ENCODE results near the gene CA12. TPM values are rescaled to one million over a fixed set of nuclear protein-coding genes. Genes with fewer than 3 reads are reported as not detected.
A peak's percentile ranks its signal among the peaks of the same experiment; 100 is the strongest.

CA12 gene
- total and polyA plus RNA-seq, 9 of the 15 experiments (the other 6 are each of a cell fraction or from before 2014, with no cell fraction given): 0.01 to 0.78 (median 0.15) TPM; not detected in 1

- TF ChIP-seq NR0B1 (IDR thresholded peaks at IDR 0.05; ENCODE audit: partially characterized antibody) (no peak), TFAP4 (CRISPR knock-in tag; IDR thresholded peaks at IDR 0.05; ENCODE audit: borderline replicate concordance) (no peak), ZBTB26 (CRISPR knock-in tag; IDR thresholded peaks at IDR 0.05) (no peak; the same call in 1 of the 2 replicates), ZBTB49 (CRISPR knock-in tag; IDR thresholded peaks at IDR 0.05; ENCODE audit: borderline replicate concordance) (no peak), ZFPM2 (CRISPR knock-in tag; IDR thresholded peaks at IDR 0.05) (no peak), SRSF3 (IDR thresholded peaks at IDR 0.05; ENCODE audit: insufficient read depth, low read length) (no peak), CC2D1A (IDR thresholded peaks at IDR 0.05) (no peak), YBX1 (IDR thresholded peaks at IDR 0.05) (no peak), ZNF507 (tag; conservative IDR thresholded peaks at IDR 0.05) (no peak), ZMIZ1 (IDR thresholded peaks at IDR 0.05; ENCODE audit: low read depth in 2 of 2, low read length in 2 of 2) (no peak), TGIF2 (CRISPR knock-in tag; IDR thresholded peaks at IDR 0.05) (no peak), MYC (IDR thresholded peaks at IDR 0.05; ENCODE audit: low read depth, low read length) (peak; percentile 82; the same call in 1 of the 2 replicates), MYC (CRISPR knock-in tag; IDR thresholded peaks at IDR 0.05; ENCODE audit: borderline replicate concordance, low read depth) (peak; percentile 62; the same call in 1 of the 2 replicates), JUN (IDR thresholded peaks at IDR 0.05; ENCODE audit: borderline replicate concordance, low read depth, low read length) (peak; percentile 97), JUN (CRISPR knock-in tag; IDR thresholded peaks at IDR 0.05; ENCODE audit: borderline replicate concordance) (no peak), TAF7 (tag; IDR thresholded peaks at IDR 0.05) (no peak; the same call in 1 of the 2 replicates), PURB (CRISPR knock-in tag; IDR thresholded peaks at IDR 0.05; ENCODE audit: low read depth) (no peak), HNRNPLL (IDR thresholded peaks at IDR 0.05; ENCODE audit: low read depth, low read length, poor library complexity, severe bottlenecking) (no peak)
Observed at GRCh38 chr15:63344731-63345390, 36.8 kb downstream of the CA12 start (continued).
